EL (cell line): ENCODE results near the gene CHTF8.
"Not testable (repeated sequence)": the region's sequence is repeated elsewhere in the genome, so short reads cannot be mapped to it uniquely, and the experiment has no call there.

Source experiments
- DNase-seq: peaks from one replicate; pipeline ENCODE4 v3.0.0-alpha.2; 2016

The CHTF8 gene, protein sequence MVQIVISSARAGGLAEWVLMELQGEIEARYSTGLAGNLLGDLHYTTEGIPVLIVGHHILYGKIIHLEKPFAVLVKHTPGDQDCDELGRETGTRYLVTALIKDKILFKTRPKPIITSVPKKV

DNA sequence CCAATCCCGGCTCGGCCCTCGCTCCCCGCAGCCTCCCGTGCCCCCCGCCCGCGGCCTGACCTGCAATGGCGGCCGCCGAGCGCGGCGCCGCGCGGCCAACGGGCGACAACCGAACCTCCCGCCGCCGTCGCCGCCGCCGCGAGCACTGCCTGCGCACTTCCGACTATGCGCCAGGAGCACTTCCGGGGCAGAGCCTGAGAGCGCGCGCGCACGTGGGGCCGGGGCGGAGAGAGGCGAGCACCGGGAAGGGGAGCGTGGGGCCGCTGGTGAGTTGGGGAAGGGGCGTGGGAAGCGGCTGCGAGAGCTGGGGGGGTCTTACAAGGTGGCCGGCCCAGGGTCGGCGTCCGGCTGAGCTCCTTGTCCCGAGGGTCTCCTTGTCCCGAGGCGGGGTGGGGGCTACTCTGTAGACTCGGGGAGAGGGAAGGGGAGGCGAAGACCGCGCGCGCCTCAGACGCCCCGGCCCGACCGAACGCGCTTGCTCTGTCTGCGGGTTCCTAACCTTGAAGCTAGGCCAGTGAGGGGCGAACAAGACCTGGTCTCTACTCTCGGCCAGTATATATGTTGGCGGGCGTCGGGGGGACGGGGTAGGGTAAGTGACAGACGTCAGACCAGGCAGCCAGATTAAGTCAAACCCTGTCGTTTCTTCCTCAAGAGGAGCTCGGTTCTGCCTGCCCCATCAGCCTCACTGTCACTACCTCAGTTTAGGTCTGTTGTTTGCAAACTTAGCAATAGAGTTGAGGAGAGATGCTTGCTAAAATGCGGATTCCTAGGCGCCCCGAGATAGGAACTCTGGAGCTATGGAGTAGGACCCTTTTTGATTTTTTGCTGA lies at the start of gene CHTF8, which contains the start of gene UTP4:
Gene CHTF8, minus strand, starts transcription at position 165 of the 829 bp plus-strand sequence. CDS start 11,130 bp downstream, outside the sequence.
Gene UTP4, plus strand, starts transcription at position 226 of the 829 bp plus-strand sequence. CDS start 811 bp downstream, outside the sequence.
- peak; percentile 83 for DNase-seq

- DNase-seq, result no peak
Observed at GRCh38 chr16:69180011-69180338, 47.6 kb upstream of the CHTF8 start.

- peak; percentile 88 for DNase-seq
Observed at GRCh38 chr16:69179328-69180010, 47.1 kb upstream of the CHTF8 start.

DNA sequence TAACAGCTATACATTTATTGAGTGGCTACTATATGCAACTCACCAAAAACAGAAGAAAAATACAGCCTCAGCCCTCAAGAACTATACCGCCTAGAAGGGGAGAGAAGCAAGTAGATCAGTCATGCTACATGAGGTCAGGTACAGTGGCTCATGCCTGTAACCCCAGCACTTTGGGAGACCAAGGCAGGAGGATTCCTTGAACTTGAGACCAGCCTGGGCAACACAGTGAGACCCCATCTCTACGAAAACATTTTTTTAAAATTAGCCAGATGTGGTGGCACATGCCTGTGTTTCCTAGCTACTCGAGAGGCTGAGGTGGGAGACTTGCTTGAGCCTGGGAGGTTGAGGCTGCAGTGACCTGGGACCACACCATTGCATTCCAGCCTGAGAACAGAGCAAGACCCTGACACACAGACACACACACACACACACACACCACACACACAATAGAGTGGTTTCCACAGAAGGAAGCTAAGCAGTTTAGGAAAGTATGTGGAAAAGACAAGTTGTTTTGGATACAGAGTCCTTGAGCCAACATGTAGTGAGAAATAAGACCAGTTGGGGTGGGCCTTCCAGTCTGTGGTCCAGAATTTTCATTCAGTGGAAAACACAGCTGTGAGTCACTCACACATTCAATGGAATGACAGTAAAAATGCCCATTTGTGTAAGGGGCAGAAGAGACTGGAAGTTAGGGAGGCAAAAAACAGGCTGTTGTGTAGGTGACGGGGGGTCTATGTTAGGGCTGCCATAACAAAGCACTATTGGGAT lies 43.8 kb upstream of the CHTF8 start:
- peak; percentile 59 for DNase-seq

- DNase-seq, result no peak
Observed at GRCh38 chr16:69171325-69172084, 39.1 kb upstream of the CHTF8 start.

GRCh38 chr16:69169607-69170352 lies 37.4 kb upstream of the CHTF8 start:
- no peak for DNase-seq

DNA sequence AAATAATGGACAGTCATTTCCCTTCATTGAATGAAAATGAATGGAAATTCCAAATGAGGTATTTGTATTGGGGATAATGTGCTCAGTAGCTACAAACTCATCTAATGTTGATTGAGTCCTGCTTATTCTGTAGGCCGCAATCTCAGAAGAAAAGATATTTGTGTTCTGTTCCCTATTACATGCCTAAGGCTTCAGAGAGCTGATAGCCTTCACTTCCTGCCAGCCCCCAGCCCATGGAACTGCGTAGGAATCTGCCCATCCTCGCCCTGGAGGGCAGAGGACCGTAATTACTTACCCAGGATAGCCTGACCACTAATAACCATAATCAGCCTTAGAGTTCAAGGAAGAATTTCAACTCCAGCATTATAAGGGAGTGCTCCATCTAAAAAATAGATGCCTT lies 36.7 kb upstream of the CHTF8 start:
- DNase-seq, result no peak

GRCh38 chr16:69166946-69167930 lies 34.9 kb upstream of the CHTF8 start:
- peak; percentile 52 for DNase-seq

DNA sequence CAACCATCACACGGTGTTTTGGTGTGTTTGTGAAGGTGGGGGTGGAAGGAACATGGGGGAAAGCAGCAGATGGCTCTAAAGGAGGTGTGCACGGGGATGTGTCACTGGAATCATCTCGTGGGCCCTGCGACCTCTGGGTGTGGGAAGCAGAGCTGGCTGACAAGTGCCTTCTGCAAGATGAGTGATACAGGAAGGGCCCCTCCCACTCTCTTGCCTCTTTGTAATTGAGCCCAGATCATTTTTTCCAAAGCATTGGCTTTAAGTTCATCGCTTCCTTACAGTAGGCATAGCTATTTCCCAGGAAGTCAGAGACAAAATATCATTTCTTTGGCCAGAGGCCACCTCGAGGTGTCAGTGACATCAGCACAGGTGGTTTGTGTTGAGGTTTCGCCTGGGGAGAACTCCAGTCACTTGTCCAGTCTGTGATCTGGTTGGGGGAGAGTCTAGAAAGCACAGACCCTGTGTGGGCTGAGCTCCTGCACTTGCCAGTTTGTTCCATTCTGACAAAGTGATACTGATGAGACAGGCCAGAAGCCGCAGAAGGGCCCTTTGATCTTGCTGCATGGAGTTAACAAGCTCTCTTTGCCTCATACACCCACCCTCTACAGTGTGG lies 33.9 kb upstream of the CHTF8 start:
- DNase-seq, result peak; percentile 69

GRCh38 chr16:69165584-69165983 lies 33.2 kb upstream of the CHTF8 start:
- no peak for DNase-seq

DNA sequence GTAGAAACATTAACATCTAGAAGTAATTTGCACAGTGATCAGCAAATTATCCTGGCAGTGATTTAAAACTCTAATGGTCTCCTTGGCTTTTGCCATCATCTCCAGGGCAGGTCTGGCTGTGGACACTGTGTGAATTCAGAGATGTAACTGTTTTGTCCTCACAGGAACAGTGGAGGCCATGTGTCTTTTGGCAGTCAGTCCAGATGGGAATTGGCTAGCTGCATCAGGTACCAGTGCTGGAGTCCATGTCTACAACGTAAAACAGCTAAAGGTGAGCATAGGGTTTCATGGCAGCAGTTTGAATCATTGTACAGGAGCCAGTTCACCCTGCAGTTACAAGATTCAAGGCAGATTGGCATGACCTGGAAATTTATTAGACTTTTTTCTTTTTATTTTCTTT lies 27.8 kb upstream of the CHTF8 start:
- no peak for DNase-seq

GRCh38 chr16:69157196-69157595 lies 24.8 kb upstream of the CHTF8 start:
- DNase-seq, result no peak

- DNase-seq, result peak; percentile 76
Observed at GRCh38 chr16:69150146-69150865, 17.9 kb upstream of the CHTF8 start.

DNA sequence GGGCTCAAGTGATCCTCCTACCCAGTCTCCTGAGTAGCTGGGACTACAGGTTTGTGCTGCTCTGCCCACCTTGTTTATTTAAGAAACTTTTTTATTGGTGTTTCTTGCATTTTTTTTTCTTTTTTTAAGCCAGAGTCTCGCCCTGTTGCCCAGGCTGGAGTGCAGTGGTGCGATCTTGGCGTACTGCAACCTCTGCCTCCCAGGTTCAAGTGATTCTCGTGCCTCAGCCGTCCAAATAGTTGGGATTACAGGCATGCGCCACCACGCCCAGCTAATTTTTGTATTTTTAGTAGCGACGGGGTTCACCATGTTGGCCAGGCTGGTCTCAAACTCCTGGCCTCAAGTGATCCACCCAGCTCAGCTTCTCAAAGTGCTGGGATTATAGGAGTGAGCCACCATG lies 17.2 kb upstream of the CHTF8 start:
- DNase-seq, result not testable (repeated sequence)

GRCh38 chr16:69145658-69146057 lies 13.3 kb upstream of the CHTF8 start:
- no peak for DNase-seq

GRCh38 chr16:69143116-69143515 lies 10.7 kb upstream of the CHTF8 start:
- DNase-seq, result no peak

GRCh38 chr16:69141936-69142335 lies 9.5 kb upstream of the CHTF8 start:
- DNase-seq, result no peak

DNA sequence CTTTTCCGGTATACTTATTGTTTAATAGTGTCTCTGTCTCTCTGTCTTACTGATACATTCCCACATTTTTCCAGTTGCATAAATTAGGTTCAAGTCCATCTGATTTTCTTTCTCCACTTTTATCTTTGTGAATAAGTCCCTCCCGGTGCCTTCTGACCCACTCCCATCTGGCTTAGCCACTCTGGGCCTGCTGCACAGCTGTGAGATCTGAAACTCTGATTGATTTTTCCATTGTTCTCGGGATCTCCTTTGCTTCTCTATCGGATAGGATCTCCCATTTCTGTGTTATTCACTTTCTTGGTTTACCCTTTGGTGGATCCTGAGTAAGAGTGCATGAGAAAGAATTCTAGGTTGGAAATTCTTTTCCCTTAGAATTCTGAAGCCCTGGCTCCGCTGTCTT lies 8.6 kb upstream of the CHTF8 start:
- no peak for DNase-seq

- not testable (repeated sequence) for DNase-seq
Observed at GRCh38 chr16:69139464-69139863, 7.1 kb upstream of the CHTF8 start.
